ENCODE results near the gene NAALADL2.

Gene NAALADL2

DNA sequence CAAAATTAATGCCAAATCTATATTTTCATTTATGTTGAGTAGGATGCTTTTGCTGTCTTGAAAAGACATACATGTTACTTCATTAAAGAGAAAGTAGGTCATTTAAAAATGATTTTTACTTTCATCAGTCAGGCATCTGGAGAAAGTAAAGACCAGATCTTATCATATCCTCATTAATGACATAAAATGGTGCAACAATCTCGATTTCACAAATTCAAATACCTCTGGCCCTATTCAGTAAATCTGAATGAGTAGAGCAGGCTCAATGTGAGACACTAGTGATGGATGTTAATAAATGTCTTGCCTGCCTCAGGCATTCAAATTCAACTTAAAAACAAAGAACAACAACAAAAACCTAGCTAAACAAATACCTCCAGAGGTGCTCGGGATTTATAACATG is 714.1 kb downstream of the NAALADL2 start:
- Histone ChIP-seq H3K9me3 (ENCODE audit: insufficient read depth, low read depth, low read length) (no peaks in the 10 kb centered on the region), H3K4me3 (ENCODE audit: low read depth, low read length) (no peak overlapping the region), H3K18ac (ENCODE audit: low read length) (no peak overlapping the region), H2BK12ac (ENCODE audit: low read length) (no peak overlapping the region), H3K36me3 (ENCODE audit: control insufficient read depth in 1 of 2, insufficient read depth in 2 of 2, low read length in 2 of 2) (no peaks in the 10 kb centered on the region), H3K79me2 (ENCODE audit: control insufficient read depth, insufficient read depth, low read length, poor library complexity) (no peaks in the 10 kb centered on the region), H2AK5ac (ENCODE audit: low read length) (no peak overlapping the region), H4K12ac (ENCODE audit: low read depth, low read length) (no peak overlapping the region), H3K23ac (ENCODE audit: low read length) (no peak overlapping the region), H3K27me3 (ENCODE audit: insufficient read depth, low read length) (no peaks in the 10 kb centered on the region), H3K79me1 (ENCODE audit: low read length) (no peaks in the 10 kb centered on the region), H3K4me1 (ENCODE audit: control insufficient read depth in 1 of 2, insufficient read depth in 2 of 2, low read length in 2 of 2) (no peaks in the 10 kb centered on the region), H3K4ac (ENCODE audit: low read depth, low read length) (no peak overlapping the region), H3K27ac (ENCODE audit: low read depth, low read length) (no peak overlapping the region), H2AFZ (ENCODE audit: insufficient read depth, low read length, poor library complexity) (no peak overlapping the region), H4K8ac (ENCODE audit: low read depth, low read length) (no peak overlapping the region), H3K14ac (ENCODE audit: low read length) (no peak overlapping the region), H3K4me2 (ENCODE audit: low read length) (no peak overlapping the region), H3K9ac (ENCODE audit: low read length) (no peak overlapping the region), H2BK5ac (ENCODE audit: low read depth, low read length, poor library complexity) (no peak overlapping the region), H2BK120ac (ENCODE audit: insufficient read depth, low read length, poor library complexity) (no peak overlapping the region), H4K91ac (ENCODE audit: low read depth, low read length) (no peak overlapping the region)
- no peak for DNase-seq
- WGBS (ENCODE audit: extremely low coverage, insufficient coverage, insufficient read length) = no CpG with 5 or more reads among the region's 2 CpGs

DNA sequence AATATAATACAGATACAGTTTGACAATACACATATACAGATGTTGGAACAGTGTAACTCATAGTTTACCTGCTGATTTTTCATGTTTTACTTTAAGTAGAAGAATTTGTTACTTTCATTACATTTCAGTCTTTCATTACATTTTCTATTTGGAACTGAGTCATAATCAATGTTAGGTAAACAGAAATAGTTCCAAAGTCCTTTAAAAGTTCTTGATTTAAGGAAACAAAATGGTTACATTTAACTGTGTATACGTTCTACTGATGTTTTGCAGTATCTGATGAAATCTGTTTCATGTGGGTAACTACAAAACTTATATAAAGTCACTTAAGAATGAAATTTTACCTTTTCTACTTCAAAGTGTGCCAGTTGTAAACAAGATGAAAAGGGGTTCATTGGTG is 721.2 kb downstream of the NAALADL2 start:
- no CpG with 5 or more reads among the region's 1 CpG for WGBS (ENCODE audit: extremely low coverage, insufficient coverage, insufficient read length)

DNA sequence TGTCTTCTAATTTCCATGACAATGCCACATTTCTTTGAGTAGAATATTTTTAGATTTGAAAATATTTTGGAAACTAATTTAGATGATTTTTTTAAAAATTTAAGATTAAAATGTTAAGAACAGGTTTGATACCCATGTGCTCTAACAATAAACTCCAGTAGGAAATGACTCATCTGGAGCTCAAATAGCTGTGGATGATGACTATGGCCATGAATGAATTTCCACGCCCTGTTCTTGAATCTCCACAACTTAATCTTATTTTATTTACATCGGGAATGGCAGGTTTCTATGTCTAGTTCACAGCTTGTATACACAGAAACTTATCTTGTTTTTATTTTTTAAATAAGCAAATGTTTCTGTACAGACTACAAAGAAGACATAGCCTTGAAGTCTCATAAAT is 726.8 kb downstream of the NAALADL2 start:
- H3K4me3 ChIP-seq (ENCODE audit: low read depth, low read length) = no peak overlapping the region
- H3K4me2 ChIP-seq (ENCODE audit: low read length) = no peak overlapping the region
- no peaks in the 10 kb centered on the region for H3K27me3 ChIP-seq (ENCODE audit: insufficient read depth, low read length)
- H2BK5ac ChIP-seq (ENCODE audit: low read depth, low read length, poor library complexity) = no peak overlapping the region
- WGBS (ENCODE audit: extremely low coverage, insufficient coverage, insufficient read length) = no CpG with 5 or more reads among the region's 2 CpGs
- H3K36me3 ChIP-seq (ENCODE audit: control insufficient read depth in 1 of 2, insufficient read depth in 2 of 2, low read length in 2 of 2) = no peaks in the 10 kb centered on the region
- no peaks in the 10 kb centered on the region for H3K79me1 ChIP-seq (ENCODE audit: low read length)
- H3K27ac ChIP-seq (ENCODE audit: low read depth, low read length) = no peak overlapping the region
- no peak overlapping the region for H2BK12ac ChIP-seq (ENCODE audit: low read length)
- H3K18ac ChIP-seq (ENCODE audit: low read length) = no peak overlapping the region
- H2AFZ ChIP-seq (ENCODE audit: insufficient read depth, low read length, poor library complexity) = no peak overlapping the region
- no peaks in the 10 kb centered on the region for H3K9me3 ChIP-seq (ENCODE audit: insufficient read depth, low read depth, low read length)
- no peak for DNase-seq
- no peak overlapping the region for H3K14ac ChIP-seq (ENCODE audit: low read length)
- no peak overlapping the region for H3K9ac ChIP-seq (ENCODE audit: low read length)
- no peak overlapping the region for H2AK5ac ChIP-seq (ENCODE audit: low read length)
- H2BK120ac ChIP-seq (ENCODE audit: insufficient read depth, low read length, poor library complexity) = no peak overlapping the region
- no peaks in the 10 kb centered on the region for H3K79me2 ChIP-seq (ENCODE audit: control insufficient read depth, insufficient read depth, low read length, poor library complexity)
- H3K23ac ChIP-seq (ENCODE audit: low read length) = no peak overlapping the region
- H4K8ac ChIP-seq (ENCODE audit: low read depth, low read length) = no peak overlapping the region
- no peak overlapping the region for H4K12ac ChIP-seq (ENCODE audit: low read depth, low read length)
- no peak overlapping the region for H4K91ac ChIP-seq (ENCODE audit: low read depth, low read length)
- no peak overlapping the region for H3K4ac ChIP-seq (ENCODE audit: low read depth, low read length)
- no peaks in the 10 kb centered on the region for H3K4me1 ChIP-seq (ENCODE audit: control insufficient read depth in 1 of 2, insufficient read depth in 2 of 2, low read length in 2 of 2)

More for the DNA sequence above, 721.2 kb downstream of the NAALADL2 start:
- Histone ChIP-seq H3K79me2 (ENCODE audit: control insufficient read depth, insufficient read depth, low read length, poor library complexity) (no peaks in the 10 kb centered on the region), H4K8ac (ENCODE audit: low read depth, low read length) (no peak overlapping the region), H2AK5ac (ENCODE audit: low read length) (no peak overlapping the region), H3K23ac (ENCODE audit: low read length) (no peak overlapping the region), H2BK120ac (ENCODE audit: insufficient read depth, low read length, poor library complexity) (no peak overlapping the region), H3K4me3 (ENCODE audit: low read depth, low read length) (no peak overlapping the region), H4K91ac (ENCODE audit: low read depth, low read length) (no peak overlapping the region), H2BK12ac (ENCODE audit: low read length) (no peak overlapping the region), H3K9ac (ENCODE audit: low read length) (no peak overlapping the region), H2AFZ (ENCODE audit: insufficient read depth, low read length, poor library complexity) (no peak overlapping the region), H3K18ac (ENCODE audit: low read length) (no peak overlapping the region), H2BK5ac (ENCODE audit: low read depth, low read length, poor library complexity) (no peak overlapping the region), H3K4me1 (ENCODE audit: control insufficient read depth in 1 of 2, insufficient read depth in 2 of 2, low read length in 2 of 2) (no peaks in the 10 kb centered on the region), H3K4me2 (ENCODE audit: low read length) (no peak overlapping the region), H3K4ac (ENCODE audit: low read depth, low read length) (no peak overlapping the region), H3K27ac (ENCODE audit: low read depth, low read length) (no peak overlapping the region), H3K9me3 (ENCODE audit: insufficient read depth, low read depth, low read length) (no peaks in the 10 kb centered on the region), H3K14ac (ENCODE audit: low read length) (no peak overlapping the region), H3K36me3 (ENCODE audit: control insufficient read depth in 1 of 2, insufficient read depth in 2 of 2, low read length in 2 of 2) (no peaks in the 10 kb centered on the region), H3K27me3 (ENCODE audit: insufficient read depth, low read length) (no peaks in the 10 kb centered on the region), H4K12ac (ENCODE audit: low read depth, low read length) (no peak overlapping the region), H3K79me1 (ENCODE audit: low read length) (no peaks in the 10 kb centered on the region)
- no peak for DNase-seq

DNA sequence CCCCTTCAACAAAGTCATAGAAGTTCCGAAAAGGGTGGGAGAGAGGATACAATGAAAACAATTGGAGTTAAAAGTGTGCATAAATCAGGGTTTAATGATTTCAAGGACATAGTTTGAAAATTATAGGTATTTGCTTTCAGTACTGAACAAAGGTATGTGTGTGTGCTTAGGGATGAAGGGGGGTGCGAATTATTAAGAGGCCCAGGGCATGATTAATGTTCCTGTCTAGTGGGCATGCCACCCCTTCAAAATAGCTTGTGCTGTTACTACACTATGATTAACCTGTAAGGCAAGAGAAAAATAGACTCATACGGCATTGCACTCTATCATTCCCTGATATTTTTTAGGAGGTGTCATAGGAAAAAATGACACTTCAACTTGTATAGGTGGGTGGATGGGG is 731.6 kb downstream of the NAALADL2 start:
- Histone ChIP-seq H3K18ac (ENCODE audit: low read length) (no peak overlapping the region), H3K9ac (ENCODE audit: low read length) (no peak overlapping the region), H4K91ac (ENCODE audit: low read depth, low read length) (no peak overlapping the region), H4K8ac (ENCODE audit: low read depth, low read length) (no peak overlapping the region), H2BK12ac (ENCODE audit: low read length) (no peak overlapping the region), H2AK5ac (ENCODE audit: low read length) (no peak overlapping the region), H3K79me1 (ENCODE audit: low read length) (no peaks in the 10 kb centered on the region), H2AFZ (ENCODE audit: insufficient read depth, low read length, poor library complexity) (no peak overlapping the region), H2BK5ac (ENCODE audit: low read depth, low read length, poor library complexity) (no peak overlapping the region), H3K23ac (ENCODE audit: low read length) (no peak overlapping the region), H3K27ac (ENCODE audit: low read depth, low read length) (no peak overlapping the region), H4K12ac (ENCODE audit: low read depth, low read length) (no peak overlapping the region), H3K9me3 (ENCODE audit: insufficient read depth, low read depth, low read length) (no peaks in the 10 kb centered on the region), H3K27me3 (ENCODE audit: insufficient read depth, low read length) (no peaks in the 10 kb centered on the region), H3K4ac (ENCODE audit: low read depth, low read length) (no peak overlapping the region), H3K4me1 (ENCODE audit: control insufficient read depth in 1 of 2, insufficient read depth in 2 of 2, low read length in 2 of 2) (no peaks in the 10 kb centered on the region), H3K4me3 (ENCODE audit: low read depth, low read length) (no peak overlapping the region), H3K79me2 (ENCODE audit: control insufficient read depth, insufficient read depth, low read length, poor library complexity) (no peaks in the 10 kb centered on the region), H3K4me2 (ENCODE audit: low read length) (no peak overlapping the region), H3K36me3 (ENCODE audit: control insufficient read depth in 1 of 2, insufficient read depth in 2 of 2, low read length in 2 of 2) (no peaks in the 10 kb centered on the region), H3K14ac (ENCODE audit: low read length) (no peak overlapping the region), H2BK120ac (ENCODE audit: insufficient read depth, low read length, poor library complexity) (no peak overlapping the region)
- WGBS (ENCODE audit: extremely low coverage, insufficient coverage, insufficient read length) = no CpG with 5 or more reads among the region's 3 CpGs
- DNase-seq = no peak

Data from trophoblast cell (in vitro differentiated cells and primary cell).